Suprapubic skin (tissue), 4 donors: ENCODE results near the gene PIK3R5. TPM values are rescaled to one million over a fixed set of nuclear protein-coding genes. Genes with fewer than 3 reads are reported as not detected.
A peak's percentile ranks its signal among the peaks of the same experiment; 100 is the strongest.

Source experiments
- DNase-seq, 2 donors: peaks; one replicate each; pipeline ENCODE4 v3.0.0-alpha.2; 2019; ENCODE audit warnings: low spot score in 2 of 2
- H3K27ac ChIP-seq: fragments of 200-600 bp; sonication (generic); one replicate; pipeline ENCODE4 v1.5.1; 2019
- H3K27me3 ChIP-seq: fragments of 200-600 bp; sonication (generic); one replicate; pipeline ENCODE4 v1.5.1; 2019
- H3K36me3 ChIP-seq: fragments of 200-600 bp; sonication (generic); one replicate; pipeline ENCODE4 v1.5.1; 2019
- H3K4me1 ChIP-seq: fragments of 200-600 bp; sonication (generic); one replicate; pipeline ENCODE4 v1.5.1; 2019
- H3K4me3 ChIP-seq: fragments of 200-600 bp; sonication (generic); one replicate; pipeline ENCODE4 v1.5.1; 2019; ENCODE audit warnings: mild to moderate bottlenecking
- H3K9me3 ChIP-seq: fragments of 200-600 bp; sonication (generic); one replicate; pipeline ENCODE4 v1.5.1; 2019
- EP300 ChIP-seq: sonication (generic); formaldehyde crosslinking; IDR thresholded peaks from one replicate; pipeline ENCODE4 v1.6.1; 2017; ENCODE audit warnings: antibody characterized with exemption
- POLR2A ChIP-seq, 2 donors: fragments of 450-650 bp; IDR thresholded peaks; one replicate each; pipeline ENCODE4 v1.6.1; 2017; ENCODE audit warnings: antibody characterized with exemption in 2 of 2, mild to moderate bottlenecking in 2 of 2, moderate library complexity in 2 of 2
- POLR2AphosphoS5 ChIP-seq, 3 donors: sonication (generic); formaldehyde crosslinking; IDR thresholded peaks; one replicate each; pipeline ENCODE4 v1.6.1; 2017; ENCODE audit warnings: antibody characterized with exemption in 3 of 3
- WGBS: methylation state at CpG from one replicate; pipeline ENCODE4 v1.1.5; 2018; 5-methylcytosine and 5-hydroxymethylcytosine counted together
- total RNA-seq, 4 donors: library from RNA; depleted of rRNA; stranded (reverse); fragments of >200 nt; gene quantifications; one replicate each; pipeline ENCODE4 v1.1.0, GENCODE V29; 2016
- TF ChIP-seq, protein P1 (sequence below), 2 donors: fragments of 200-600 bp in 1 of 2; fragments of 450-650 bp in 1 of 2; sonication (generic) in 1 of 2; IDR thresholded peaks; one replicate each; pipeline ENCODE4 v1.5.1; 2016 to 2019; ENCODE audit warnings: antibody characterized with exemption in 2 of 2, mild to moderate bottlenecking in 1 of 2, moderate library complexity in 1 of 2

The PIK3R5 gene
- total RNA-seq, 4 donors from 2014 or later, result 3.6 to 13.5 (median 5.0) TPM

DNA sequence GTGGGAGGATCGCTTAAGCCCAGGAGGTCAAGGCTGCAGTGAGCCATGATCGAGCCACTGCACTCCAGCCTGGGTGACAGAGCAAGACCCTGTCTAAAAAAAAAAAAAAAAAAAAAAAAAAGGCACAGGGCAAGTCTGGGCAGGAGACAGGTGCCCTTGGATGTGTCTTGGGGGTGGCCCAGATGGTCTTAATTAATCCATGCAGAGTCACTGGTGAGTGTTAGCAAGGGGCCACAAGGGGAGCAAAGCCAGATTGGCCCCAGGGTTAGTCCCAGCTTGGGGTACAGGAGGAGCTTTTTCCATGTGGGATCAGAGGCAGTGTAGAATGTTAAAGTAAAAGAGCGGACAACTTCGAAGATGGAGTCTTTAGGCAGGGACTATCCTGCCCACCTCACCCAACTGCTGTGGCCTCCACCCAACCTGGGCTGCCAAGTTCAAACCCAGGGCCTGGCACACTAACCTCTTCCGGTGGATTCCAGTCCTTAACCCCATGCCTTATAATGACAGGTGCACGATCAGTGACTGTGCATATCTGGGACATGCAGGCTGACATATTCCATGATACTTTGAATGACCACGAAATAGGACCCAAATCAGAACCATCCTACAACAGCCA is 134.2 kb downstream of the PIK3R5 start:
- WGBS, result 74% methylated on average over 7 of the region's 7 CpGs
- Histone ChIP-seq H3K4me3 (no peak overlapping the region), H3K9me3 (no peaks in the 10 kb centered on the region), H3K4me1 (no peaks in the 10 kb centered on the region), H3K36me3 (no peaks in the 10 kb centered on the region), H3K27me3 (peaks cover 48% of the 10 kb centered on the region), H3K27ac (no peak overlapping the region)
- peak in 1 of 2 donors; percentile 53 for DNase-seq
- TF ChIP-seq EP300 (no peak), POLR2AphosphoS5 (IDR thresholded peaks at IDR 0.05) (no peak), POLR2A (IDR thresholded peaks at IDR 0.05) (no peak)
- TF ChIP-seq, protein P1, sequence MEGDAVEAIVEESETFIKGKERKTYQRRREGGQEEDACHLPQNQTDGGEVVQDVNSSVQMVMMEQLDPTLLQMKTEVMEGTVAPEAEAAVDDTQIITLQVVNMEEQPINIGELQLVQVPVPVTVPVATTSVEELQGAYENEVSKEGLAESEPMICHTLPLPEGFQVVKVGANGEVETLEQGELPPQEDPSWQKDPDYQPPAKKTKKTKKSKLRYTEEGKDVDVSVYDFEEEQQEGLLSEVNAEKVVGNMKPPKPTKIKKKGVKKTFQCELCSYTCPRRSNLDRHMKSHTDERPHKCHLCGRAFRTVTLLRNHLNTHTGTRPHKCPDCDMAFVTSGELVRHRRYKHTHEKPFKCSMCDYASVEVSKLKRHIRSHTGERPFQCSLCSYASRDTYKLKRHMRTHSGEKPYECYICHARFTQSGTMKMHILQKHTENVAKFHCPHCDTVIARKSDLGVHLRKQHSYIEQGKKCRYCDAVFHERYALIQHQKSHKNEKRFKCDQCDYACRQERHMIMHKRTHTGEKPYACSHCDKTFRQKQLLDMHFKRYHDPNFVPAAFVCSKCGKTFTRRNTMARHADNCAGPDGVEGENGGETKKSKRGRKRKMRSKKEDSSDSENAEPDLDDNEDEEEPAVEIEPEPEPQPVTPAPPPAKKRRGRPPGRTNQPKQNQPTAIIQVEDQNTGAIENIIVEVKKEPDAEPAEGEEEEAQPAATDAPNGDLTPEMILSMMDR (IDR thresholded peaks at IDR 0.05), result no peak

DNA sequence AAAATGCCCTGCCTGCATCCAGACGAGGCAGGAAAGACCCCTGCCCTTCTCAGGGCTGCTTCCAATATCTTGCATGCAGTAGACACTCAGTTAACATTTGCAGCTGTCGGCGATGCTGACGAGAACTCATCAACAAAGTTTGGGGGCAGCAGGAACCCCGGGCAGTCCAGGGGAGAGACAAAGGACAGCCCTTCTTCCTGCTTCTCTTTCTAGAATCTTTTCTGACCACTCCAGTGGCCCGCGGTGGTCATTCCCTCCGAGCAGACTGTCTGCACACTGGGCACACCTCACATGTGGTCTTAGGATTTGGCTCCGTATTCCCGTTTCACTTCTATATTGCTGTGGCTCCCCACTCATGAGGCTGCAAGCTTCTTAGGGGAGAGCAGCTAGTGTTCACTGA is 135.4 kb downstream of the PIK3R5 start:
- DNase-seq, result no peak
- Histone ChIP-seq H3K4me3 (no peak overlapping the region), H3K27me3 (peaks cover 38% of the 10 kb centered on the region), H3K36me3 (no peaks in the 10 kb centered on the region), H3K9me3 (no peaks in the 10 kb centered on the region), H3K27ac (no peak overlapping the region), H3K4me1 (no peaks in the 10 kb centered on the region)
- WGBS, result 83% methylated on average over 10 of the region's 10 CpGs
- TF ChIP-seq EP300 (no peak), POLR2AphosphoS5 (IDR thresholded peaks at IDR 0.05) (no peak), POLR2A (IDR thresholded peaks at IDR 0.05) (no peak)
- TF ChIP-seq, protein P1 (IDR thresholded peaks at IDR 0.05), result no peak

DNA sequence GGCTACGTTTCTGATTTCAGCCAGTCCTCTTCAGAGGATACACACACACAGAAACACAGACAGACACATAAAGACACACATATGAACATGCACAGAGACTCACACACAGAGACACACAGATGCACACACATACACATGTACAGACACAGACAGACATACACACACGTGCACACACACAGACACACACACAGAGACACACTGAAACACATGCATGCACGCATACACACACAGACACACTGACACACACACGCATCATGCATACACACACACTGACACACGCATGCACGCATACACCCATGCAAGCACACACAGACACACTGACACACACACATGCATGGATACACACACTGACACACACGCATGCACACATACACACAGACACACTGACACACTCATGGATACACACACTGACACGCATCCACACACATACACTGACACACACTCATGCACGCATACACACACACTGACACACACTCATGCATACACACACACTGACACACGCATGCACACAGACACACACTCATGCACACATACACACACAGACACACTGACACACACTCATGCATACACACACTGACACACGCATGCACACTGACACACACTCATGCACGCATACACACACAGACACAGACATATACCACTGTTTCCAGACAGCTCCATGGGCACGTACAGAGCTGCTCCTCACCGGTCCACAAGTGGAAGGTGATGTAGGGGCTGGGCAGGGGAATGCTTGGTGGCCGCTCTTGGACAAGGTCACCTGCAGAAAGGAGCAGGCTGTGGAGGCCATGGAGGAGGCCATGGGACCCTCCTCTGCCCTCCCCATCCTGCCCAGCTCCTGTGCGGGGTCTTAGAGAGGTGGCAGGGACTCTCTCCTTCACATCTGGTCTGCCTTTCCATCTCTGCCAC is 136.2 kb downstream of the PIK3R5 start:
- DNase-seq, result peak in 1 of 2 donors; percentile 50
- Histone ChIP-seq H3K36me3 (no peaks in the 10 kb centered on the region), H3K27ac (no peak overlapping the region), H3K4me3 (no peak overlapping the region), H3K9me3 (peaks cover 4% of the 10 kb centered on the region), H3K4me1 (no peaks in the 10 kb centered on the region), H3K27me3 (peaks cover 37% of the 10 kb centered on the region)
- no peak for TF ChIP-seq EP300
- TF ChIP-seq POLR2A (IDR thresholded peaks at IDR 0.05), result no peak
- TF ChIP-seq, protein P1 (IDR thresholded peaks at IDR 0.05), result no peak
- TF ChIP-seq POLR2AphosphoS5 (IDR thresholded peaks at IDR 0.05), result no peak
- 86% methylated on average over 11 of the region's 16 CpGs for WGBS

Other genes starting within 250 kb of the PIK3R5 start
- gene CCDC42, start 220.9 kb downstream of the PIK3R5 start, total RNA-seq, result not detected
- not detected for gene SPDYE4, start 207.2 kb downstream of the PIK3R5 start, total RNA-seq
- gene MFSD6L, start 166.3 kb downstream of the PIK3R5 start, total RNA-seq, result 1 to 10 TPM in 1 of 4 donors, under 1 TPM in 3; 0.26 to 1.0 (median 0.65) TPM
- 1 to 10 TPM in 3 of 4 donors, under 1 TPM in 1; 0.30 to 5.1 (median 1.5) TPM for gene PIK3R6, start 98.0 kb downstream of the PIK3R5 start, total RNA-seq
- gene NTN1, start 55.8 kb upstream of the PIK3R5 start, total RNA-seq, result 1 to 10 TPM; 2.4 to 5.9 (median 3.4) TPM